GM12878 (cell line): ENCODE data around the gene CEP78. TPM values are rescaled to one million over a fixed set of nuclear protein-coding genes. Genes with fewer than 3 reads are reported as not detected.

Experiments
- ATAC-seq: fragments of 200-7000 bp; cut with Tn5 transposase; 3 replicates; pipeline ENCODE4 v1.9.1; 2020; ENCODE audit warnings: mild to moderate bottlenecking, moderate library complexity
- BruUV-seq: library from RNA; stranded (reverse); fragments of 400-500 nt; replicated peaks from 2 replicates; lab custom pipeline; 2021; lab: Mats Ljungman, UMichigan
- CTCF ChIA-PET: fragments of 300-600 bp; sonication (Branson Sonifier 250); formaldehyde crosslinking; extraction: SDS; loops from one replicate; lab custom pipeline; 2021; ENCODE audit warnings: inconsistent platforms; lab: Yijun Ruan, JAX
- POLR2A ChIA-PET: fragments of 350-600 bp; formaldehyde crosslinking; extraction: SDS; loops from one replicate; lab custom pipeline; 2021; ENCODE audit warnings: inconsistent platforms; lab: Charles Lee
- RAD21 ChIA-PET: fragments of 300-600 bp; sonication (Branson Sonifier 250); formaldehyde crosslinking; loops from one replicate; lab custom pipeline; 2023; ENCODE audit warnings: antibody characterized with exemption; ENCODE audit not compliant: unreplicated experiment; lab: Charles Lee
- SMC1A ChIA-PET: fragments of 300-600 bp; sonication (Branson Sonifier 250); formaldehyde crosslinking; loops from one replicate; lab custom pipeline; 2023; ENCODE audit not compliant: unreplicated experiment, uncharacterized antibody; lab: Charles Lee
- DNase-seq: peaks from one replicate; pipeline ENCODE4 v3.0.0-alpha.2; 2011; ENCODE audit warnings: low read depth, low spot score
- FAIRE-seq: peaks from 3 replicates; lab custom pipeline; 2011; peaks lifted over from hg19 to GRCh38; lab: Jason Lieb, UNC
- H2AFZ ChIP-seq: 2 replicates; pipeline ENCODE4 v1.6.0; 2011; ENCODE audit warnings: low read depth, low read length, control low read depth; ENCODE audit not compliant: control insufficient read depth
- H3K27ac ChIP-seq: 2 replicates; pipeline ENCODE4 v1.5.1; 2011; ENCODE audit warnings: control low read depth; ENCODE audit not compliant: control insufficient read depth, insufficient read depth
- H3K27me3 ChIP-seq, 2 experiments: replicated peaks in 1 of 2; 2 replicates each; pipeline versions ENCODE4 v1.6.0 to v1.6.1; 2011; ENCODE audit warnings: low read length in 1 of 2; ENCODE audit not compliant: control insufficient read depth in 2 of 2, insufficient read depth in 2 of 2
- H3K36me3 ChIP-seq, 2 experiments: 2 replicates each; pipeline ENCODE4 v1.5.1; 2011; ENCODE audit warnings: low read length in 1 of 2; ENCODE audit not compliant: control insufficient read depth in 2 of 2, insufficient read depth in 2 of 2
- H3K4me1 ChIP-seq: 2 replicates; pipeline ENCODE4 v1.6.1; 2011; ENCODE audit warnings: mild to moderate bottlenecking, low read length, moderate library complexity, mixed read lengths; ENCODE audit not compliant: control insufficient read depth, insufficient read depth
- H3K4me2 ChIP-seq: 2 replicates; pipeline ENCODE4 v1.6.0; 2011; ENCODE audit warnings: control low read depth; ENCODE audit not compliant: control insufficient read depth, insufficient read depth
- H3K4me3 ChIP-seq: fragments of 200-600 bp; sonication (generic); 2 replicates; pipeline ENCODE4 v1.5.1; 2016
- H3K79me2 ChIP-seq: 2 replicates; pipeline ENCODE4 v1.6.0; 2011; ENCODE audit warnings: low read length; ENCODE audit not compliant: control insufficient read depth, insufficient read depth
- H3K9ac ChIP-seq: 2 replicates; pipeline ENCODE4 v1.8.0; 2011; ENCODE audit warnings: low read length, control low read depth, mixed read lengths; ENCODE audit not compliant: control insufficient read depth, insufficient read depth
- H3K9me3 ChIP-seq: replicated peaks from 3 replicates; pipeline ENCODE4 v1.5.1; 2011; ENCODE audit warnings: mild to moderate bottlenecking, low read length; ENCODE audit not compliant: control insufficient read depth, insufficient read depth
- H4K20me1 ChIP-seq: 2 replicates; pipeline ENCODE4 v1.6.0; 2011; ENCODE audit not compliant: control insufficient read depth, insufficient read depth
- IKZF2 ChIP-seq, 2 experiments: fragments of 450-650 bp; IDR thresholded peaks; 2 replicates each; pipeline ENCODE4 v1.6.1; 2017; ENCODE audit warnings: mild to moderate bottlenecking in 2 of 2, moderate library complexity in 2 of 2
- KAT2A ChIP-seq: conservative IDR thresholded peaks from 2 replicates; pipeline ENCODE4 v1.6.1; 2011; ENCODE audit warnings: low read depth, low read length; ENCODE audit not compliant: control insufficient read depth
- MYB ChIP-seq: fragments of 150-350 bp; IDR thresholded peaks from 2 replicates; pipeline ENCODE4 v1.6.1; 2014; ENCODE audit warnings: mild to moderate bottlenecking, low read depth, low read length, borderline replicate concordance
- MYC ChIP-seq: IDR thresholded peaks from 2 replicates; pipeline ENCODE4 v1.6.1; 2011; ENCODE audit warnings: mild to moderate bottlenecking, low read length, moderate library complexity, inconsistent platforms; ENCODE audit not compliant: insufficient read depth, insufficient replicate concordance, insufficient read length, severe bottlenecking
- POLR2A ChIP-seq: IDR thresholded peaks from 2 replicates; pipeline ENCODE4 v1.6.1; 2011; ENCODE audit warnings: low read depth, mild to moderate bottlenecking, low read length
- RAD51 ChIP-seq: fragments of 450-650 bp; IDR thresholded peaks from 2 replicates; pipeline ENCODE4 v1.6.1; 2016; ENCODE audit warnings: moderate library complexity, mild to moderate bottlenecking, inconsistent platforms
- RELA ChIP-seq: fragments of 450-650 bp; IDR thresholded peaks from 2 replicates; pipeline ENCODE4 v1.8.0; 2014; ENCODE audit warnings: borderline replicate concordance; ENCODE audit not compliant: partially characterized antibody
- USF2 ChIP-seq: IDR thresholded peaks from 2 replicates; pipeline ENCODE4 v1.6.1; 2011; ENCODE audit warnings: low read depth, low read length, improper control_type of control experiment, borderline replicate concordance
- YBX1 ChIP-seq: fragments of 450-650 bp; IDR thresholded peaks from 2 replicates; pipeline ENCODE4 v1.6.1; 2016; ENCODE audit warnings: antibody characterized with exemption
- YY1 ChIP-seq: IDR thresholded peaks from 2 replicates; pipeline ENCODE4 v1.6.1; 2011; ENCODE audit warnings: low read depth, mild to moderate bottlenecking, low read length
- in situ Hi-C: fragments of 300-500 bp; cut with MboI; formaldehyde crosslinking; loops from 9 replicates; pipeline ENCODE4 v1.14.3; 2018; ENCODE audit warnings: mixed read lengths
- intact Hi-C: fragments of 100-400 bp; cut with micrococcal nuclease; formaldehyde crosslinking; loops from one replicate; pipeline ENCODE4 v1.14.2; 2022; ENCODE audit not compliant: unreplicated experiment
- polyA plus RNA-seq, 11 experiments: library from polyadenylated mRNA; depleted of rRNA in 4 of 11; unstranded in 6 of 11; stranded (reverse) in 5 of 11; fragments of >200 nt; fragmentation: Nextera tagmentation in 4 of 11; fragmentation: Illumina TruSeq in 1 of 11; extraction: Ambion mirVana in 4 of 11; extraction: Trizol in 1 of 11; gene quantifications; 1 replicate in 1 of 11; 2 replicates in 10 of 11; pipeline versions ENCODE4 v1.2.1 to v1.2.3, GENCODE V29; 2011 to 2016; ENCODE audit warnings: inconsistent platforms in 2 of 11, missing spikeins in 2 of 11, low read depth in 1 of 11
- total RNA-seq, 4 experiments: library from RNA; depleted of rRNA in 3 of 4; stranded (reverse); fragments of >200 nt in 3 of 4; fragmentation: Illumina TruSeq in 1 of 4; extraction: Trizol in 1 of 4; gene quantifications; 2 replicates each; pipeline versions ENCODE4 v1.2.1 to v1.2.3, GENCODE V29; 2013 to 2021
- TF ChIP-seq, protein P1 (sequence below): IDR thresholded peaks from 2 replicates; pipeline ENCODE4 v1.6.1; 2011; ENCODE audit warnings: borderline replicate concordance, low read depth, mild to moderate bottlenecking, moderate library complexity, mixed read lengths, low read length; ENCODE audit not compliant: insufficient read depth; ENCODE audit errors: extremely low read length
- TF ChIP-seq, protein P2 (sequence below): fragments of 450-650 bp; IDR thresholded peaks from 2 replicates; pipeline ENCODE4 v1.6.1; 2017; ENCODE audit warnings: mild to moderate bottlenecking, low read depth, inconsistent platforms; ENCODE audit not compliant: poor library complexity, severe bottlenecking

CEP78 gene
- total and polyA plus RNA-seq, 10 of the 15 experiments (the other 5 are each of a cell fraction or from before 2014, with no cell fraction given) = 4.1 to 44.9 (median 27.9) TPM

DNA sequence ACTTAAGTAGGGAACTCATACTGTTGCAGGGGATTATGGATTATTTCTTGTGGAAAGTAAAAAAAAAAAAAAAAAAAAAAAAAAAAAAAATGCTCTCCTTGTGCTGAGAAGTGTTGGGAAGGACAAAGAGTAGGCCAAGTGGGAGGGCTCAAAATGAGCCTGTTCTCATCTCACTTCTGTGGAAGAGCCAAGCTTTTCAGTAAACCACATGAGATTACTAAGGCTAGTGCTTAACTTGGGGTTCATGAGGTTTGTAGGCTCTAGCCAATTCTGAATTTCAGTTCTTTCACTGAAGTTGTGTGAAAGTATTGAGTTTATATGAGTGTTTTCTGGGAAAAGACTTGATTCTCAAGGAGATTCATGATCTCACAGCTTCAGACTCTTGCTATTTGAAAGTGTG lies 23.0 kb upstream of the CEP78 start:
- Histone ChIP-seq H2AFZ (no peak overlapping the region), H3K79me2 (no peaks in the 10 kb centered on the region), H3K9ac (no peak overlapping the region), H4K20me1 (no peaks in the 10 kb centered on the region), H3K27ac (no peak overlapping the region), H3K4me2 (no peak overlapping the region), H3K27me3 (no peaks in the 10 kb centered on the region; a peak in 1 of 4 replicates), H3K36me3 (no peaks in the 10 kb centered on the region), H3K4me1 (peaks cover 13% of the 10 kb centered on the region), H3K4me3 (no peak overlapping the region), H3K9me3 (no peaks in the 10 kb centered on the region)
- FAIRE-seq (no peak), ATAC-seq (no peak), DNase-seq (no peak)
- no TSS peak for BruUV-seq
- in situ Hi-C loops = no loop called here
- POLR2A ChIA-PET = interaction anchor here (0.7 kb wide), 1 partner anchor 342 kb away, joined by 8 read pairs; no protein-coding TSS in a partner anchor
- intact Hi-C loops = loop anchor here (1.0 to 10.0 kb wide), 5 partner anchors 71 to 236 kb away; no protein-coding TSS in a partner anchor
- CTCF ChIA-PET = interaction anchor here (0.7 to 2.1 kb wide), 4 partner anchors 91 to 369 kb away, joined by 3 to 4 read pairs (median 4); no protein-coding TSS in a partner anchor
- SMC1A ChIA-PET = interaction anchor here (1.0 to 1.8 kb wide), 6 partner anchors 12 to 236 kb away, joined by 3 to 6 read pairs (median 3); no protein-coding TSS in a partner anchor
- RAD21 ChIA-PET = interaction anchor here (0.5 to 1.1 kb wide), 5 partner anchors 19 to 545 kb away, joined by 3 to 4 read pairs (median 4); no protein-coding TSS in a partner anchor
- TF ChIP-seq YY1 = no peak
- TF ChIP-seq USF2 = no peak
- TF ChIP-seq, protein P1, sequence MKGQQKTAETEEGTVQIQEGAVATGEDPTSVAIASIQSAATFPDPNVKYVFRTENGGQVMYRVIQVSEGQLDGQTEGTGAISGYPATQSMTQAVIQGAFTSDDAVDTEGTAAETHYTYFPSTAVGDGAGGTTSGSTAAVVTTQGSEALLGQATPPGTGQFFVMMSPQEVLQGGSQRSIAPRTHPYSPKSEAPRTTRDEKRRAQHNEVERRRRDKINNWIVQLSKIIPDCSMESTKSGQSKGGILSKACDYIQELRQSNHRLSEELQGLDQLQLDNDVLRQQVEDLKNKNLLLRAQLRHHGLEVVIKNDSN = no peak
- TF ChIP-seq, protein P2, sequence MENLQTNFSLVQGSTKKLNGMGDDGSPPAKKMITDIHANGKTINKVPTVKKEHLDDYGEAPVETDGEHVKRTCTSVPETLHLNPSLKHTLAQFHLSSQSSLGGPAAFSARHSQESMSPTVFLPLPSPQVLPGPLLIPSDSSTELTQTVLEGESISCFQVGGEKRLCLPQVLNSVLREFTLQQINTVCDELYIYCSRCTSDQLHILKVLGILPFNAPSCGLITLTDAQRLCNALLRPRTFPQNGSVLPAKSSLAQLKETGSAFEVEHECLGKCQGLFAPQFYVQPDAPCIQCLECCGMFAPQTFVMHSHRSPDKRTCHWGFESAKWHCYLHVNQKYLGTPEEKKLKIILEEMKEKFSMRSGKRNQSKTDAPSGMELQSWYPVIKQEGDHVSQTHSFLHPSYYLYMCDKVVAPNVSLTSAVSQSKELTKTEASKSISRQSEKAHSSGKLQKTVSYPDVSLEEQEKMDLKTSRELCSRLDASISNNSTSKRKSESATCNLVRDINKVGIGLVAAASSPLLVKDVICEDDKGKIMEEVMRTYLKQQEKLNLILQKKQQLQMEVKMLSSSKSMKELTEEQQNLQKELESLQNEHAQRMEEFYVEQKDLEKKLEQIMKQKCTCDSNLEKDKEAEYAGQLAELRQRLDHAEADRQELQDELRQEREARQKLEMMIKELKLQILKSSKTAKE = no peak
- TF ChIP-seq IKZF2 (IDR thresholded peaks at IDR 0.05) = no peak
- no peak for TF ChIP-seq KAT2A
- no peak for TF ChIP-seq YBX1
- TF ChIP-seq MYB = no peak
- no peak for TF ChIP-seq MYC
- no peak for TF ChIP-seq RELA
- TF ChIP-seq RAD51 = no peak
- TF ChIP-seq POLR2A = no peak
